HPDE6-E6E7 (cell line): ENCODE data around the gene MAT1A.

Source experiments
- DNase-seq: peaks from one replicate; pipeline ENCODE4 v3.0.0; 2011; ENCODE audit warnings: missing footprints; ENCODE audit errors: extremely low spot score

Gene MAT1A

DNA sequence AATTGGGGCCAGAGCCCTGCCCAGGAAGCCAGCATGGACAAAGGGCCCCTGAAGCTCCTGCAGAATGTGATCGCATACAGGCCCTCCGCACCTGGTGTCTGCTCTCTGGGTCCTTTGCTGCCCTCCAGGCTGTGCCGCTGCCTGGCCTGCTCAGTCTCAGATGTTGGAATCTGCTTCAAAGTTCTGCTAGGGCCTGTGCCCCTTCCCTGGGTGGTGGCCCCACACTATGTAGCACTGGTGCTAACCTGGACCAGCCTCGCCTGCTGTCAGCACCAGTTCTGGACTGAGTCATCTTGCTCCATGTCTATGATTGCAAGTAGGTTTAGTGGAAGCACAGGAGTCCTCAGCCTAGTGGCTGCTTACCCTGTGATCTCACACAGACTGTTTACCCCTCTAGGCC is 6.3 kb downstream of the MAT1A start:
- DNase-seq = no peak

DNA sequence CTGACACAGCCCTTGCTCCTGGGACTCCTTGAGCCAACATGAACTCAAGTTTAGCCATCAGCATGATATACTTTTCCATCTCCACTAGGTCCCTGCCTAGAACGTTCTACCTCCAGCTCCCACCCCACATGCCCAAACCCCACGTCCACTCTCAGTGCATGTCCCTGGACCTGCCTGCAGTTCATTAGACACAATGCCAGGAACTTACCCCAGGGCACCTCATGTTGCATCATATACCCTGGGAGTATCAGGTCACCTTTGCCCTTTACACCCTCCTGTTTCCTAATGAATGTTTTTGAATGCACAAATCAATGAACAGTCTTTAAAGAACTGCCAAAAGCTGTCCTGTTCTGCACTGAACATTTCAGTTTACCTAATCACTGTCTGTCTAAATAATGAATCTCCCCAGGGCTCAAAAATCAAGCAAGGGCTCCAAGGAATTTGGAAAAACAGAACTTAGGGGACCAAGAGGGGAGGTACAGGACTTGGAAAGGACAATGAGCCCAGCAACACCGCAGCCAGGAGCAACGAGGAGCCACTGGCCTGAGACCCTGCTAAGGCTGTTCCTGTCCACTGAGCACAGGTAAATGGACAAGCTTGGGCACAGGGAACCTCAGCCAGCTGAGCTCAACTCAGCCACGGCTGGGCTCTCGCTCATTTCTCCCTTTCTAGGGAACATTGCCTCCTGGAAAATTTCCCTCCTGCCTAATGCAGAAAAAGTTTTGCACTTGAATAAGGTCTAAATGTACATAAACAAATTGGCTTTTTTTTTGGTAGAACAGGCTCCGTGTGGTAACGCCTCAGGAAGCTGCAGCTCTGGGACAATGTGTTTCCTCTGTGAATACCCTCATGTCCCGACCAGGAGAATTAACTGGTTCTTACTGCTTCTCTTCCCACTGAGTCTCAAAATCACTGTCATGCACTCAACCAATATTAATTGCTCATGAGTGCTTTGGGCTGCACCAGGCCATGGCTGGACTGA is 7.4 kb downstream of the MAT1A start:
- DNase-seq = no peak

DNA sequence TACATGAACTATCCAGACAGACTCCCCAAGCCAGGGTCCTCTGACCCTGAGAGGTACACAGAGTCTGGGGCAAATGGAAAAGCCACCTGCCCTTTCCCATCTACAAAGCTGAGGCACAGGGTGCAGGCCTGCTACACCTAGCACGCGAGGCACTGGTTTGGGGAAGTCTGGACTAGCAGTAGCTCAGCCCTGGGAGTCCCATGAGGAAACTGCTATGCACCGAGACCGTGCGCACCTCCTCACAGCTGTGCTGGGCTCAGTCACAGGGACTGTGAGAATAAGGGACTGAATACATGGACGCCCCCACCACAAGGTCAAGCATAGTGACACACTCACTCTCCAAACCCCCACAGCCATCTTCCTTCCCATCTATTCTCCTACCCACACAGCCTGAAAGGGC is 8.2 kb downstream of the MAT1A start:
- DNase-seq = no peak

DNA sequence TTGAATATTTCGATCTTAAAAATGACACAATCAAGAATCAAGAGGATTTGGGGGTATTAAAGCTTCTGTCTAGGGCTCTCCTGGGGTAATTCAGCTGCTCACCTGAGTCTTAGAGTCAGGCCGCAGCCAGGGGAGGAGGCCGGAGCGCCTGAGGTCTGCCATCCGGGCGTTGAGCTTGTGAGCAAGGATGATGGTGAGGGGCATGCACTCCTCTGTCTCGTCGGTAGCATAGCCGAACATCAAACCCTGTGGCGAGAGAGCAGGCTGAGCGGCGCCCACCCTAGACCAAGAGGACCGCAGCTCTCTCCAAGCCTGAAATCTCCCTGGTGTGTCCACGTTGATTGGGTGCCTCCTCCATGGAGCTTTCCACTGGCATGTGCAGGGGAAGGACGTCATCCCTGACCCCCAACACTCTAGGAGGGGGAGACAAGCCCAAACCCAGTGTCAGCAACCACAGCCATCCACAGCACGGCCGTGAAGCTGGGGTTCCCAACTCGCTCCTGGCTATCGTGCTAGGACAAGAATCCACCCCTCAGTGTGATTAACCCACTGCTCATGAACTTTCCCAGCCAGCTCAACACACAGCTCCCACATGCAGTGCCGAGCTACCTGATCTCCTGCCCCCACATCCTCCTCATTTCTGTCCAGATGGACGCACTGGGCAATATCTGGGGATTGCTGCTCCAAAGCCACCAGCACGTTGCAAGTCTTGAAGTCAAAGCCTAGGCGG is 9.2 kb downstream of the MAT1A start:
- DNase-seq = no peak

DNA sequence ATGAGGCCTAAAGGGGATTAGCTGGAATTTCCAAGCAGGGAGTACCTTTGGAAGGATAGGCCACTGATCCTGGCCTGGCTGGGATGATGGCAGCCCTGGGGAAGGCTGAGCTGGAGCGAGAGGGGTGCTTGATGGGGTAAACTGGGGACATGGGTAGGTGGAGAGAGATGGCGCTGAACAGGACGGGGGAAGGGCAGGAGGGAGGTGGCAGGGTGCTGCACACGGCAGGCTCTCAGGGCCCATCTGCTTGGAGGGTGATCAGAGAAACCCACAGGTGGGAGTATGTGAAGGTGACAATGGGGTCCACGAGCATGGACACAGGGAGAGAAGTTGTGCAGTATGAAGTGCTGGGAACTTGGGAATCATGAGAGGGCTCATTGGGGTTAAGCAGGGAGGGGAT is 10.3 kb downstream of the MAT1A start:
- no peak for DNase-seq

DNA sequence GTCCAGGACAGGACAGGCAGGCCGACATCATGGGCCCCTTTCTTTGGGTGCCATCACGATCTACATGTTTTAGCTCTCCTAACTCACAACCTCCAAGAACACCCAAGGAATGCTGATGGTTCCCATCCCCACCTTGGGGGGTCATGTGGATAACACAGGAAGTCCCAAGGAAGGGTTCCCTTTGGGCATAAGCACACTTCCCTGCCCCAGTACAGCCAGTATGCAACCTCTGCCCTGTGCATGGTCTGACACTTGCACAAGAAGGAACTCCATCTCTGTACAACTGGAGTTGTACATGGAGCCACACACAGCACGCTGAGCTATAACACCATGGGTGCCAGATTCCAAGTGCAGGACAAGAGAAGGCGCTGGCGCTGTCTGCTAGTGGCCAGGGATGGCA is 11.0 kb downstream of the MAT1A start:
- DNase-seq = no peak

DNA sequence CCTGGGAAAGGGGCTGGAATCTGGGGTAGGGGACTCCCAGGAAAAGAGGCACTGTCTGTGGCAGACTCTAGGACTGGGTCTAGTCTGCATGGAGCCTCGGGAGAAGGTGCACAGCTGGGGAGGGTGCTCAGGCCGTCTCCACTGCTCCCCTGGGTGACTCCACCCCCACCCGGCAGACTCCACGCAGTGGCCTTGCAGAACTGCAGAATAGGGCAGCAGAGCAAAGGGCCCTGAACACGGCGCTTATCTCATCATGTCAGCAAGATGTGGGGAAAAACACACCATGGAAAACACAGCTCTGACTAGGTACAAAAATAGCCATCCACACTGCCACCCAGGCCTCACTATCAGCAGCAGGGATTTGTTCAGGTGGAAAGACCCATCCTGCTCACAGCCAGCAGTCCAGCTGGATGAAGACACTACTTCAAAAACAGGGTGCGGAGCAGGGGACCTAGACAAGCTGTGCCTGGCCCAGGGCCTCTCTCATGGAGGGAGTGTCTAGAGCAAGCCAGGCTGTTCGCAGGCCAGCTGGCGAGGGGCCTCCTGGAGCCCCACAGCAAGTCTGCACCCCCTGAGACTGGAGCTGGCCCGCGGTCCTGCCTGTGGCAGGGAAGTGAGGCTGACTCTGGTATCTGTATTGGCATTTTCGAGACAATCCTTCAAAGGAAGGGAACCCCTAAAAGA is 11.7 kb downstream of the MAT1A start:
- no peak for DNase-seq

DNA sequence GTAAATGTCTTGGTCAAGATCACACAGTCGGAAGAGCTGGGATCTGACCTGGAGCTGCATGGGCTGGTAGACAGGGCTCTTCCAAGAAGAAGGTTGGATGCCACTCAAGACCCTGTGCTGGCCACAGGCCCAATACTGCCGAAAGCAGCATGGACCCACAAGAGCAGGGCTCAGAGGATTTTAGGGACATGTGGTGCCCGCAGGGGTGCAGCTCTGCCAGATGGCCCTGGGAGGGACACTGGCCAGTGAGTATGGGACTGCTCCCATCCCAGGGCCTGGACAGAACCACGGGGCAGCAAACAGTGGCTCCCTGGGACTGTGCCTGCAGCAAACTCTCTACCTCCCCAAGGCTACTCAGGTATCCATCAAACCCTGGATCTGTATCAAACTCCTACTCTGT is 12.4 kb downstream of the MAT1A start:
- no peak for DNase-seq

DNA sequence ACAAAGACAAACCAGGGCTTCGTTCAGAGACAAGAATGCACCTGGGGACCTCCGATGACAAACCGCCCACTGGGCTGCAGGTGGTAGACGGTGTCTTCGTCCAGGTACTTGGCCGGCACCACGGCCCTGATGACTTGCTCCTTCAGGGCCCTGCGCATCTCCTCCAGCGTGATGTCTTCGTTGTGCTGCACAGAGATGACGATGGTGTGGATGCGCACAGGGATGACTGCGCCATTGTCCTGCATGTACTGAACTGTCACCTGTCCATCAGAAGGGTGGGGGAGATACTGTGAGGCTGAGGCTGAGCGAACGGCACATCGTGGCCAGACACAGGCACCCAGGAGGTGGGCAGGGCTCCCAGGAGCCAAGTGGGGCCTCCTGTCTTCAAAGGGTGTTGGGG is 13.1 kb downstream of the MAT1A start:
- no peak for DNase-seq

DNA sequence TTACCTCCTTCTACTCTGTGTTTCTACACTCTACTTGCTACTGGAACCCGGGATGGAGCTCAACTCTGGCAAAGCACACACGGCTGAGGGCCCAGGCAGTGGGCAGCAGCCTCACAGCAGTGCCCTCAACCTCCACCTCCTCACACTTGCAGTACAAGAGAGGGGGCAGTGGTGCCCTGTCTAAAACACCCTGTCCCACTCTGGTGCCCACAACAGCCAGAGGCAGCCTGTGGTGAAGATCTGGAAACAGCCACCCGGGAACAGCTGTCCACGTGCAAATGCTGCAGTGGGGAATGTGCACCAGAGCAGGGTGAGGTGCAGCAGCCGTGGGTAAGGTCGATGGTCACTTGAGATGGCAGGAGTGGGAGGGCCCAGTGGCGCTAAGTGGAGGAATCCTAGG is 13.7 kb downstream of the MAT1A start:
- DNase-seq = no peak

DNA sequence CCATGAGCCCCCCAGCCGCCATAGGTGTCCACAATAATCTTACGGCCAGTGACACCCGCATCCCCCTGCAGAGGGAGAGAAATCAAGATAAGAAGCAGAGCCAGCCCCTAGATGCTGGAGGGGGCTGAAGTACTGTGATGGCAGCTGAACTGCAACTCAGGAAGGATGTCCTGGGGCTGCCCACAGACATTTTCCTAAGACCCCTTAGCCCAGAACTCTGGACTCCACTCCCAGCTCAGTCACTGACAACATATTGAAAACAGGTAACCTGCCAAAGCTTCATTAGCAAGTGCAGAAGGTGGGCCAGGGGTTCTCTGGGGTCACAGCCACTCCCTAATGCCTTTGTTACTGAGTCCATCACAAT is 14.3 kb downstream of the MAT1A start:
- DNase-seq = no peak

DNA sequence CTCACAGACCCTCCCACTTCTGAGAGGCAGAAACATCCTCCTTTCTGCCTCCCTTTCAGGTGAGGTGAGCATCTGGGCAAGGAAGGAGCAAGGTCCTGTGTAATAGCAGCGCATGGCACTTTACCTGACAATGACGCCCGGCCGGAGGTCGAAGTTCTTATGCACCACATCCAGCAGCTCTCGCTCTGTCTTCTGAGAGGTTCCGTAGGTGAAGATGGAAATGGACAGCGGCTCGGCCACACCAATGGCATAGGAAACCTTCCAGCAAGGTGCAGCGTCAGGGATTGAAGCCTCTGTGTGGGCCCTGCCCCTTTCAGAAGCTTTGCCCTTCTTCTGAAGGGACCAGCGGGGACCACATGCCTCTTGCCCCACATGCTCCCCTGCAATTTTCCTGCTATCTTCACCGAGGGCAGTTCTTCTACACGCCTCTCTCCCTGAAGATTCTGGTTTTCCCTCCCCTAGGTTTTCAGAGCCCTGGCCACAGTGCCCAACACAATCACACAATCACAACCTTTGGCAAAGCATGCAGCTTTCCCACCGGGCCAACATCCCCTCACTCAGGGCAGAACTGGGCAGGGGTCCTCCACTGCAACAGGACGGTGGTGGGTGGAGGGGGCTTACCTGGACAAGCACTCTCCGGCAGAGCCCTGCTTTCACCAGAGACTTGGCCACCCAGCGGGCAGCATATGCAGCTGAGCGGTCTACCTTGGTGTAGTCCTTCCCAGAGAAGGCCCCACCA is 14.9 kb downstream of the MAT1A start:
- no peak for DNase-seq

DNA sequence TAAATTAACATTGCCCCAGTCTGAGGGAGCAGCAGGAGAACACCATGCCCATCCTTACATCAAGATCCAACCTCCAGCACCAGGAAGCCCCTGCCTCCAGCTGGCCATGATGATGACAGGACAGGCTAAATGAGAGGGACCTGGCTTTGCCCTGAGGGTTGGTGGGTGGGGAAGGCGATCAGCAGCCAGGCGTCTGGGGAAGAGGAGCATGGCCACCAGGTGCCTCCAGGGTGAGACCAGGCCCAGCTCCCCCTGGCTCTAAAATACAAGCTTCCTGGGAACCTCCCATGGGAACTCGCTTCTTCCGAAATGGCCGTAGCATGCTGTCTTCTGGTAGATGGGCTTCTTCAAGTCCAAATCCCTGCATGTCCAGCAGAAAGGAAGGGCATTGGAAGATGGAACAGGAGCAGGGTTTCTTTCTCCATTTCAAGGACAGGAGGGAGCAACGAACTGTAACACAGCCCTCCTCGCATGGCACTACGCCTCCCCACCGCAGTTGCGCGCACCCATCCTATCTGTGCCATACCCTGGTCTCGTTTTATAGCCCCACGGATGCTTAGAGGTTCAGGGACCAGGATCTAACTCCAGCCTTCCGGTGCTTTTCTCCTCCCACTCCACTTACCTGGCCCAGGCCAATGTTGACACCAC is 15.8 kb downstream of the MAT1A start:
- DNase-seq = no peak

DNA sequence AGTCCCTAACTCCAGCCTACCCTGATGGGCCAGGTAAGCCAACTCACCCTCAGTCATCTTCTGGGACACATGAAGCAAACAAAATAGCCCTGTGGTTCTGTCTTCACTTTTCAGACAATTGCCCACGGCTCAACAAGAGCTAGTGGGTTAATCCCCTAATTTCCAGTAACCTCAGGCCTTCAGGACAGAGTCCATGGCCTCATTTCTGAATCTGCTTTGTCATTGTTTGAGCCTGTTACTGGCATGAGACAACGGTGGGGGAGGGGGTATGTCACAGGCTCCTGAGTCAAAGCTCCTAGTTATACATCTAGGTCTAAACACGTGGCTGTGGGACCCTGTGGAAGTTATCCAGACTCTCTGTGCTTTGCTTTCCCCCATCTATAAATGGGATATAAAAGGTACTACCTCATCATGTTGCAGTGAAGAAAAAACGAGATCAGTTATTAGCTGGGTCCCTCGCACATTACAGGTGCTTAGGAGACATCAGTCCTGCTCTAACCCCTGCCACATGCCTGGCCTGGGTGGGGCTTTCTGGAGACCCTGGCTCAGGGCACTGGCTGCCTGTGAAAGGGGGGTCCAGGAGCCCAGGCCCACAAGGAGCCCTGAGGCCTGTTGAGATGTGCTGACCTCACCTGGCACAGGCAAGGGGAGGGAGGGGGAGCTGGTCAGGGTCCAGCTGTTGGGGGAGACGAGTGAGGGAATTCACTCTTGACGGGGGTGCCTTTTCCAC is 16.5 kb downstream of the MAT1A start:
- no peak for DNase-seq

DNA sequence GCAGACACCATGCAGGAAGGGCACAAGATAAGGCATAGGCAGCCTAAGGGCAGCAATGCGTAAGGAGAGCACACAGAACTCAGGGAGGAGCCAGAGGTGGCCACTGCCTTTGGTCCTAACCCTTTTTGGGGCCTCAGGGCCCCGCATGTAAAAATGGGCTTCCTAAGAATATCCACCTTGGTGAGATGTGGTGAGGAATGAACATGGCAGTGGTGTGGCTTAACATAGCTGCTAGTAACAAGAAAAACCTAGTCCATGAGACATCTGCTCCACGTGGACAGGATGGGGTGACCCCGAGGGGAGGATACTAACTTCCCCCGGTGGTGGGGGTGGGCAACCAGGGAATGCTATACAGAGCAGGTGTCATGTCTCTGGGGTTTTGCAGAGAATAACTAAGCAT is 18.0 kb downstream of the MAT1A start:
- no peak for DNase-seq

DNA sequence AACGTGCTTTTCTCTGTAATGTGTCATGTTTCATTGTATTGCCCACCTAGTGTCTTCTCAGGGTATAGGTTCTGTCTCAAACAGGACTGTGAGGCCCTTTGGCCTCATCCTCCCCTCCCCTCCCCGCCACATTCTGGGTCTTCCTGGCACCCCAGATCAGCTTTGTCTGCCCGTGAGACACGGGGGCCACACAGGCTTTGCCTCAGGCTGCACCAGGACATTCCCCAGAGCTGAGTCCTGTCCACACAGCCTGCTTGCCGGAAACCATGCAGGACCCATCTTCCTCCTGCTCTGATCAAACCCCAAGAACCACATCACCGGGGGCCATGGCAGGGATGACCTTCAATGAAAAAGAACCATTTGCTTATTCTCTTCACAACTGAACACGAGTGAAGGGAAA is 18.6 kb downstream of the MAT1A start:
- no peak for DNase-seq

DNA sequence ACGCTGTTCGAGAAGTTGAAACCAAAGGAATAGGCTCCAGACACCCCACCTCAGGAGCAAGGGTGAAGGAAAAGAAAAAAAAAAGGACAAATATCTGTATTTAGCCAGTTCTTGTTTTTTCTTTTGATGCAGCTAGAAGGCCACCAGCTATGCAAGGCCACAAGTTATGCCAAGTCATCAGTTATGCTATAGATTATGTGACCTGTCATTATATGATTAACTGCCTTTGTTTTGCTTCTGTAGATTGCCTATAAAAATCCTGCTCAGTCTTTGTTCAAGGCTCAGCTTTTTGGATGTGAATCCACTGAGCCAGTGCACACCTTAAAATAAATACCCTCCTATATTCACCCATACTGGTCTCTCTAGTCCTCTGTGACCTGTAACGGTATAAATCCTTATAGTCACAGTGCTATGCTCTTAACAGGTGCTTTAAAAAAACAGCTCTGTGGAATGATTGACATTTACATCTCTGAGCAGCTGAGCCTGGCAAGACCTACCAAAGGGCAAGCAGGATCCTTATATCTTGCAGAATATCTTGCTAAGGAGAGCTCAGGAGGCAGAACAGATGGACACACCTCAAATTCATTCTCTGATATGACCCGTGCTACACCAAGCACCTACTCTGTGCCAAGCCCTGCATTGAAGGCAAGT is 20.4 kb downstream of the MAT1A start:
- no peak for DNase-seq

DNA sequence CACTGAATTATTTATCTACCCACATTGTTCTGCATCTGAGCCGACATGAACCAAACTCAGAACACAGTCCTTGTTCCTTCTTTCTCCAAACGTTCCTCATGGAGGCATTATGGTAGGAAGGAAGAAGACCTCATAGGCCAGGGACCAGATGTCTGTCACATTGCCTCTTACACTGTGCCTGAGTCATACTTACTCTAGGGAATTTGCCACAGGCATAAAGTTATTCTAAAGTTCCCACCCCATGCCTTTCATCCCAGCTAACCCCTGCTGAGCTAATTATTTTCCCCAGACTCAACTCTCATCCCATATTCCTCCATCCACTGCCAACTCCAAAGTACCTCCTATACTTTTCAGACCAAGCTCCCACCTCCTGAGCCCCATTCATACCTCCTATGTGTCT is 21.2 kb downstream of the MAT1A start:
- DNase-seq = no peak

DNA sequence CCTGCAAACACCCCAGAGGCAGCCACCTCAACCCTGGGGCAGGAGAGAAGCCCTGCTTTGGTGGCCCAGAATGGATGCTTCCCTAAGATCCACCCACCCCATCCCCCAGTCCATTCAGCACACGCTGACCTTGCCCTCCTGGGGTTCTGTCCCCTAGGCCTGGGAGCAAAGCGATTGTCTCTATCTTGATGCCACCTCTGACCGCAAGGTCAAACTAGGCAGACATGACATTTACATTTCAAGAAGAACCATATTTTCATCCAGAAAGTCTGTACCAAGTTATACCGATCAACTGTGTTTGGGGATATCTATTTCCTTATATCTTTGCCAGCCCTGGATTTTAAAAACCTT is 23.0 kb downstream of the MAT1A start:
- no peak for DNase-seq
